ENCODE data around the gene FDXR.
A peak's percentile ranks its signal among the peaks of the same experiment; 100 is the strongest.
"Not testable (repeated sequence)": the region's sequence is repeated elsewhere in the genome, so short reads cannot be mapped to it uniquely, and the experiment has no call there.

Gene FDXR

GRCh38 chr17:74870512-74870911, 2.3 kb downstream of the FDXR start:
- no peak for DNase-seq

GRCh38 chr17:74870028-74870427, 2.8 kb downstream of the FDXR start:
- not testable (repeated sequence) for DNase-seq

GRCh38 chr17:74868908-74869255, 3.9 kb downstream of the FDXR start:
- no peak for DNase-seq

GRCh38 chr17:74868251-74868907, 4.4 kb downstream of the FDXR start:
- no peak for DNase-seq

- no peak for DNase-seq
These were observed 6.5 kb downstream of the FDXR start for GRCh38 chr17:74866198-74866835.

- no peak for DNase-seq
These were observed 7.1 kb downstream of the FDXR start for GRCh38 chr17:74865504-74866197.

- peak; percentile 75 for DNase-seq
These were observed 7.9 kb downstream of the FDXR start for GRCh38 chr17:74864866-74865395.

- no peak for DNase-seq
These were observed 8.4 kb downstream of the FDXR start for GRCh38 chr17:74864297-74864865.

GRCh38 chr17:74863420-74864296, 9.1 kb downstream of the FDXR start:
- no peak for DNase-seq

GRCh38 chr17:74862919-74863318, 9.9 kb downstream of the FDXR start:
- DNase-seq, result no peak

- peak; percentile 66 for DNase-seq
These were observed 10.5 kb downstream of the FDXR start for GRCh38 chr17:74862108-74862901.

GRCh38 chr17:74861662-74862107, 11.1 kb downstream of the FDXR start:
- no peak for DNase-seq

- DNase-seq, result no peak
These were observed 11.7 kb downstream of the FDXR start for GRCh38 chr17:74860872-74861661.

GRCh38 chr17:74860229-74860871, 12.4 kb downstream of the FDXR start:
- no peak for DNase-seq

- peak; percentile 38 for DNase-seq
These were observed 13.2 kb downstream of the FDXR start, which contains the start of gene GRIN2C for GRCh38 chr17:74859459-74860228. Gene GRIN2C, minus strand, starts transcription at chr17:74859885. Its CDS starts 4,793 bp downstream, at chr17:74855092.

- no peak for DNase-seq
These were observed 13.9 kb downstream of the FDXR start for GRCh38 chr17:74858672-74859458.

- no peak for DNase-seq
These were observed 15.6 kb downstream of the FDXR start for GRCh38 chr17:74857191-74857590.

GRCh38 chr17:74856112-74856511, 16.7 kb downstream of the FDXR start:
- no peak for DNase-seq
